GM23338 (cell line): ENCODE data around the gene GAGE12D.
"Not testable (repeated sequence)": the region's sequence is repeated elsewhere in the genome, so short reads cannot be mapped to it uniquely, and the experiment has no call there.

Experiments
- CREB1 ChIP-seq: fragments of 250-450 bp; sonication (Bioruptor Pico); IDR thresholded peaks from 2 replicates; pipeline ENCODE4 v1.5.0; 2020; ENCODE audit warnings: low read depth, mild to moderate bottlenecking, moderate library complexity
- CTCF ChIP-seq, 2 experiments: fragments of 200-600 bp in 1 of 2; sonication (generic) in 1 of 2; conservative IDR thresholded peaks; 2 replicates each; pipeline versions ENCODE4 v1.5.1 to v1.6.1; 2016 to 2017; ENCODE audit warnings: antibody characterized with exemption in 2 of 2, low read depth in 2 of 2, mild to moderate bottlenecking in 2 of 2, moderate library complexity in 1 of 2
- ETS1 ChIP-seq: IDR thresholded peaks from 2 replicates; pipeline ENCODE4 v1.6.1; 2016; ENCODE audit warnings: antibody characterized with exemption
- EZH2 ChIP-seq: fragments of 200-600 bp; sonication (generic); IDR thresholded peaks from one replicate; pipeline ENCODE4 v1.8.0; 2017; ENCODE audit warnings: antibody characterized with exemption, mild to moderate bottlenecking, low read depth; ENCODE audit not compliant: unreplicated experiment
- EZH2phosphoT487 ChIP-seq: fragments of 200-600 bp; sonication (generic); IDR thresholded peaks from one replicate; pipeline ENCODE4 v1.8.1; 2018; ENCODE audit warnings: antibody characterized with exemption; ENCODE audit not compliant: unreplicated experiment
- JUNB ChIP-seq: IDR thresholded peaks from one replicate; pipeline ENCODE4 v1.6.1; 2016; ENCODE audit warnings: antibody characterized with exemption; ENCODE audit not compliant: unreplicated experiment
- NANOG ChIP-seq: IDR thresholded peaks from 2 replicates; pipeline ENCODE4 v1.6.1; 2016; ENCODE audit warnings: antibody characterized with exemption, borderline replicate concordance
- POLR2AphosphoS5 ChIP-seq: IDR thresholded peaks from 2 replicates; pipeline ENCODE4 v1.6.1; 2016; ENCODE audit warnings: antibody characterized with exemption, low read depth
- REST ChIP-seq: IDR thresholded peaks from one replicate; pipeline ENCODE4 v1.6.1; 2018; ENCODE audit warnings: antibody characterized with exemption; ENCODE audit not compliant: unreplicated experiment
- STAT1 ChIP-seq: IDR thresholded peaks from one replicate; pipeline ENCODE4 v1.6.1; 2016; ENCODE audit warnings: antibody characterized with exemption; ENCODE audit not compliant: unreplicated experiment
- ZNF114 ChIP-seq: fragments of 250-450 bp; sonication (Bioruptor Pico); IDR thresholded peaks from 2 replicates; pipeline ENCODE4 v1.5.0; 2020; ENCODE audit warnings: mild to moderate bottlenecking, moderate library complexity
- ZNF331 ChIP-seq: fragments of 250-450 bp; sonication (Bioruptor Pico); IDR thresholded peaks from 2 replicates; pipeline ENCODE4 v1.5.0; 2020; ENCODE audit warnings: low read depth, mild to moderate bottlenecking, moderate library complexity
- ZNF462 ChIP-seq: fragments of 250-450 bp; sonication (Bioruptor Pico); IDR thresholded peaks from 2 replicates; pipeline ENCODE4 v1.5.0; 2020; ENCODE audit warnings: mild to moderate bottlenecking, moderate library complexity

- TF ChIP-seq POLR2AphosphoS5; EZH2; ETS1; CTCF (conservative IDR thresholded peaks at IDR 0.05; ENCODE audit: low read depth in 2 of 2); REST; NANOG; EZH2phosphoT487; JUNB; ZNF331; ZNF114 (CRISPR knock-in tag); CREB1 (CRISPR knock-in tag); STAT1; ZNF462 (CRISPR knock-in tag): not testable (repeated sequence)
These were observed 47.7 kb downstream of the GAGE12D start, which contains the start of gene GAGE2A for GRCh38 chrX:49589196-49589595.
